ENCODE results near the gene CROCC2.

CROCC2 gene

DNA sequence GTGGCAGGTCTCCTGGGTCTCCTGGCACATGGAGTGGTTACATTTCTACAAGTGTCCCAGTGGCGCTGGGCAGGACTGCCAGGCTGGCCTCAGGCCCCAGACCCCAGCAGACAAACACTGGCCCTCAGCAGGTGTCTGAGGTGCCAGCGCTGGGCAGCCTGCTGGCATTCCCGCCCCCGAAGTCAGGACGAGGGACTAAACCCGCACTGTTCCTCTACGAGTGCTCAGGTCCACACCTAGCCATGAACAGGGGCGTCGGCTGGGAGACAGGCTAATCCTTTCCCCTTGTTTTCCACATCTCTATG, 105.1 kb downstream of the CROCC2 start:
- no peak overlapping the region for H3K4me3 ChIP-seq (replicated peaks in 1 of 2; ENCODE audit: low read depth in 2 of 2, low read length in 2 of 2)
- no peak for DNase-seq (ENCODE audit: low read depth in 2 of 2)
- TF ChIP-seq, protein P1, sequence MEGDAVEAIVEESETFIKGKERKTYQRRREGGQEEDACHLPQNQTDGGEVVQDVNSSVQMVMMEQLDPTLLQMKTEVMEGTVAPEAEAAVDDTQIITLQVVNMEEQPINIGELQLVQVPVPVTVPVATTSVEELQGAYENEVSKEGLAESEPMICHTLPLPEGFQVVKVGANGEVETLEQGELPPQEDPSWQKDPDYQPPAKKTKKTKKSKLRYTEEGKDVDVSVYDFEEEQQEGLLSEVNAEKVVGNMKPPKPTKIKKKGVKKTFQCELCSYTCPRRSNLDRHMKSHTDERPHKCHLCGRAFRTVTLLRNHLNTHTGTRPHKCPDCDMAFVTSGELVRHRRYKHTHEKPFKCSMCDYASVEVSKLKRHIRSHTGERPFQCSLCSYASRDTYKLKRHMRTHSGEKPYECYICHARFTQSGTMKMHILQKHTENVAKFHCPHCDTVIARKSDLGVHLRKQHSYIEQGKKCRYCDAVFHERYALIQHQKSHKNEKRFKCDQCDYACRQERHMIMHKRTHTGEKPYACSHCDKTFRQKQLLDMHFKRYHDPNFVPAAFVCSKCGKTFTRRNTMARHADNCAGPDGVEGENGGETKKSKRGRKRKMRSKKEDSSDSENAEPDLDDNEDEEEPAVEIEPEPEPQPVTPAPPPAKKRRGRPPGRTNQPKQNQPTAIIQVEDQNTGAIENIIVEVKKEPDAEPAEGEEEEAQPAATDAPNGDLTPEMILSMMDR (IDR thresholded peaks at IDR 0.05; ENCODE audit: low read depth, low read length): no peak

DNA sequence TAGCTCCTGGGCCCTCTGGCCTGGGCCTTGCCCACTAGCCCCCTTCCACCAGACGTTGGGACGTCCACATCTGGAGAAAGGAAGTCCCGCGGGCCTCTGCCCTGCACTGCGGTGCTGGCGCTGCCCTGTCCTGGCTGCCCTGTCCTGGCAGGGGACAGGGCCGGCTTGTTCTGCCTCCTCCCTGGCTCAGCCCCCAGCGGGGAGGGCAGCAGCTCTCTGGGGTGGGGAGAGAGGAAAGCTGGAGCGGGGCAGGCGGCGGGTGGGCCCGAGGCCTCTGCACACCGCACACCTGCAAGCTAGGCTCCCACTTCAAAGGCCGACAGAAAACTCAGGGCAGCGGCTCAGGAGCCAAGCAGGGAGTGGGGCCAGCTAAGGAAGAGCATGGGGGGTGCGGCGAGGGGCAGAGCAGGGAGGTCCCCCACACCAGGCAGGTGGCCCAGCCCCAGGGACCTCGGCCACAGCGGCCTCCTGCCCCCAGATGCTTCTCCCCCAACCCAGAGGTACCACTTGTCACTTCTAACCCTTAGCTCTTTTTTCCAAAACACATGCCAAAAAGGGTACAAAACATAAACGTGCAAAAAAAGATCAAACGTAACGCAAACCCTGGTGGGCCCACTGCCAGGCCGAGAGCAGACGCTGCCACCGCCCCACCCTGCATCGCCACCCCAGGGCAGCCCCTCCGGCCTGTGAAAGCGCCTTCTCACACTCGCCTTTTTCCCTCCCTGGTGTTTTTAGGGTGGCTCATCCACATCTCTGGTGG, 105.8 kb downstream of the CROCC2 start:
- no peak for DNase-seq (ENCODE audit: low read depth in 2 of 2)

DNA sequence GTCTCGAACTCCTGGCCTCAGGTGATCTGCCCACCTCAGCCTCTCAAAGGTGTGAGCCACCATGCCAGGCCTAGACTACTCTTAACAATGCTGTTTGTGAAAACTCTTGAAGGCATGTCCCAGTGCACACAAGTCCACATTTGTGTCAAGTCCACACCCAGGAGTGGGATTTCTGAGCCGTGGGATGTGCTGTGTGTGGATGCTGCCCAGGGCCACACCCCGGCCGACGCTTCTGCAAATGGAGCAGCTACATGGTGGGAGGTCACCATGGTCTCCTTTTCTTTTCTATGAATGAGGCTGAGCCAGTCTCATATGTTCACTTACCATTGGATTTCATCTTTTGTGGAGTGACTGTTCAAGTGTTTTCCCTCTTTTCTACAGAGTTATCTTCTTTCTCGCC, 108.1 kb downstream of the CROCC2 start:
- no peak overlapping the region for H3K4me3 ChIP-seq (replicated peaks in 1 of 2; ENCODE audit: low read depth in 2 of 2, low read length in 2 of 2)
- TF ChIP-seq, protein P1 (IDR thresholded peaks at IDR 0.05; ENCODE audit: low read depth, low read length): no peak
- no peak for DNase-seq (ENCODE audit: low read depth in 2 of 2)

More for the DNA sequence above, 105.8 kb downstream of the CROCC2 start:
- H3K4me3 ChIP-seq (replicated peaks in 1 of 2; ENCODE audit: low read depth in 2 of 2, low read length in 2 of 2): no peak overlapping the region
- TF ChIP-seq, protein P1 (IDR thresholded peaks at IDR 0.05; ENCODE audit: low read depth, low read length): no peak

DNA sequence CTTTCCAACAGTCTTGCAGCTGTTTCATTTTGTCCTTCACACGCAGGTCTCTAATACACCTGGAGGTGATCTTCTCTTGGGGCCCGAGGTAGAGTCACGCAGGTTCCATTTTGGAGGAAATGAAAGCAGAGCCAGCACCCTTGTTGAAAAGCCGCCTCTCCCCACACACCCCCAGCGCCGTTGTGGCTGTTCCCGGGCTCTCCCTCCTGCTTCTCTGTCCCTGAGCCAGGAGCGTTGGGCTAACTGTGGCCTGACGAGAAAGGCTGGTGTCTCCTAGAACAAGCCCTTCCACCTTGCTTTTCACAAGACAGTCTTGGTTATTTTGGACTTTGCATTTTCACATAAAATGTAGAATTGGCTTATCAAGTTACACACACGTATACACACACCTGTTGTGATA, 108.6 kb downstream of the CROCC2 start:
- H3K4me3 ChIP-seq (replicated peaks in 1 of 2; ENCODE audit: low read depth in 2 of 2, low read length in 2 of 2): no peak overlapping the region
- no peak for DNase-seq (ENCODE audit: low read depth in 2 of 2)
- TF ChIP-seq, protein P1 (IDR thresholded peaks at IDR 0.05; ENCODE audit: low read depth, low read length): no peak

DNA sequence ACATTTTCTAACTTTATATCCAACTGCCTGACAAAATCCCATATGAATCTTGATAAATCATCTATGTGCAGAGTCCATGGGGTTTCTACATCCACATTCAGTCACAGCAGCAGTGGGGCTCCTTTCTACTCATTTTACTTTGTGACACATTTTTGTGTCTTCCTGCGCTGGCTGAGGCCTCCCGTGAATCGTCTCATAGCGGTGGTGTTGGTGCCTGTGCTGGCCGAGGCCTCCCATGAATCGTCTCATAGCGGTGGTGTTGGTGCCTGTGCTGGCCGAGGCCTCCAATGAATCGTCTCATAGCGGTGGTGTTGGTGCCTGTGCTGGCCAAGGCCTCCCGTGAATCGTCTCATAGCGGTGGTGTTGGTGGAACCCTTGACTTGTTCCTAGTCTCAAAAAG, 109.3 kb downstream of the CROCC2 start:
- no peak for DNase-seq (ENCODE audit: low read depth in 2 of 2)
- TF ChIP-seq, protein P1 (IDR thresholded peaks at IDR 0.05; ENCODE audit: low read depth, low read length): no peak
- H3K4me3 ChIP-seq (replicated peaks in 1 of 2; ENCODE audit: low read depth in 2 of 2, low read length in 2 of 2): no peak overlapping the region

DNA sequence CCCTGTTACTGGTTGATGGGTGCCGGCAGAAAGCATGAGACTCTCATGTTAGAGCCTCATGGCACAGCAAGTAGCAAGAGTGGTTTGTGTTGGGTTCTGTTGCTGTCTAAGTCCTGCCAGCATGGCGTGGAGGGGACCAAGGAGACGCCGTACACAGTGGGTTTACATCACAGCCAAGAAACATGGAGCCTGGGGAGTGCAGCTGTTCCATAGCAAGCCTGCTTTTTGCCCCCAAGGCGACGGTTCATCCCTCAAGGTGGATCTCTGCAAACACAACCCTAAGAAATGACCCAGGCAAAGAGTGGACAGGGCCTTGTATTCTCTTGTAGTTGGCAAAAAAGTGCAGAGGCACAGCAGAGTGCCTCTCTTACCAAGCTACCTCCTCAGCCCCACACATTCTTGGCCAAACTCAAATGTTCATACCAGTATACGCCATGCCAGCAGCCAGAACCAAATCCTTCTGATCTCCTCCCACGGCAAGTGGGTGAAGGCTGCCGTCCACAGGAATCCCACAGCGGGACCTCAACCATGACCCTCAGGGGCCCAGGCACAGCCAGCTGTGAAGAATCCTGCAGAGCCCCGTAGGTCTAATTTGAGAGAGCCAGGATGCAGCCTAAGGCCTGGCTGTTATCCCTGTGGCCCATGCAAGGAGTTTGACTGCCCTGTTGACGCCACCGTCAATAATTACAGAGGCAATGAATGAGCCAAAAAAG, 111.2 kb downstream of the CROCC2 start:
- DNase-seq (ENCODE audit: low read depth in 2 of 2): no peak
- H3K4me3 ChIP-seq (replicated peaks in 1 of 2; ENCODE audit: low read depth in 2 of 2, low read length in 2 of 2): no peak overlapping the region
- TF ChIP-seq, protein P1 (IDR thresholded peaks at IDR 0.05; ENCODE audit: low read depth, low read length): no peak

Measured in cardiac fibroblast (primary cell).